PC-3 (cell line): ENCODE data around the gene FAM149A. TPM values are rescaled to one million over a fixed set of nuclear protein-coding genes. Genes with fewer than 3 reads are reported as not detected.

Experiments used
- ATAC-seq: fragments of 200-7000 bp; cut with Tn5 transposase; 2 replicates; pipeline ENCODE4 v1.9.1; 2020; ENCODE audit warnings: mild to moderate bottlenecking, moderate library complexity
- BruUV-seq: library from RNA; stranded (reverse); fragments of 400-500 nt; replicated peaks from 2 replicates; lab custom pipeline; 2021; lab: Mats Ljungman, UMichigan
- CTCF ChIA-PET: fragments of 300-600 bp; sonication (Branson Sonifier 250); formaldehyde crosslinking; loops from one replicate; lab custom pipeline; 2022; ENCODE audit warnings: antibody characterized with exemption; lab: Charles Lee
- POLR2A ChIA-PET: fragments of 300-600 bp; sonication (Branson Sonifier 250); formaldehyde crosslinking; loops from one replicate; lab custom pipeline; 2022; ENCODE audit warnings: antibody characterized with exemption; ENCODE audit not compliant: unreplicated experiment; lab: Charles Lee
- DNase-seq: peaks from one replicate; pipeline ENCODE4 v3.0.0-alpha.2; 2015
- H2AFZ ChIP-seq: fragments of 300-600 bp; sonication (generic); 2 replicates; pipeline ENCODE4 v1.6.0; 2016; ENCODE audit warnings: antibody characterized with exemption, low read length
- H3F3A ChIP-seq: fragments of 300-600 bp; sonication (generic); one replicate; pipeline ENCODE4 v1.6.0; 2017; ENCODE audit warnings: antibody characterized with exemption, low read length, control low read depth, mild to moderate bottlenecking; ENCODE audit not compliant: unreplicated experiment
- H3K27ac ChIP-seq: fragments of 300-600 bp; sonication (generic); 2 replicates; pipeline ENCODE4 v1.5.1; 2016; ENCODE audit warnings: mild to moderate bottlenecking, low read length
- H3K27me3 ChIP-seq: fragments of 300-600 bp; sonication (generic); 2 replicates; pipeline ENCODE4 v1.6.1; 2016; ENCODE audit warnings: low read length, mixed read lengths
- H3K36me3 ChIP-seq: fragments of 300-600 bp; sonication (generic); 2 replicates; pipeline ENCODE4 v1.6.1; 2016; ENCODE audit warnings: low read depth, mixed run types, low read length, mixed read lengths
- H3K4me1 ChIP-seq: fragments of 300-600 bp; sonication (generic); 2 replicates; pipeline ENCODE4 v1.5.1; 2016; ENCODE audit warnings: low read length; ENCODE audit not compliant: insufficient read depth
- H3K4me2 ChIP-seq: fragments of 300-600 bp; sonication (generic); 2 replicates; pipeline ENCODE4 v1.6.0; 2016; ENCODE audit warnings: low read length
- H3K4me3 ChIP-seq: fragments of 300-600 bp; sonication (generic); 2 replicates; pipeline ENCODE4 v1.5.1; 2016; ENCODE audit warnings: mild to moderate bottlenecking, low read length, mixed read lengths
- H3K79me2 ChIP-seq: fragments of 300-600 bp; sonication (generic); 2 replicates; pipeline ENCODE4 v1.6.1; 2017; ENCODE audit warnings: low read length, mixed read lengths
- H3K9ac ChIP-seq: fragments of 300-600 bp; sonication (generic); 2 replicates; pipeline ENCODE4 v1.6.0; 2016; ENCODE audit warnings: mild to moderate bottlenecking, low read length
- H3K9me2 ChIP-seq: fragments of 300-600 bp; sonication (generic); replicated peaks from 2 replicates; pipeline ENCODE4 v1.6.1; 2016; ENCODE audit warnings: mixed run types, low read length, mixed read lengths
- H3K9me3 ChIP-seq: fragments of 300-600 bp; sonication (generic); 2 replicates; pipeline ENCODE4 v1.6.1; 2016; ENCODE audit warnings: low read length, mixed read lengths
- H4K20me1 ChIP-seq: fragments of 300-600 bp; sonication (generic); 2 replicates; pipeline ENCODE4 v1.6.1; 2016; ENCODE audit warnings: low read length, mixed read lengths
- EZH2 ChIP-seq: fragments of 300-600 bp; sonication (generic); IDR thresholded peaks from one replicate; pipeline ENCODE4 v1.6.1; 2017; ENCODE audit warnings: antibody characterized with exemption, mild to moderate bottlenecking, low read length; ENCODE audit not compliant: unreplicated experiment
- EZH2phosphoT487 ChIP-seq: fragments of 300-600 bp; sonication (generic); IDR thresholded peaks from 2 replicates; pipeline ENCODE4 v1.6.1; 2018; ENCODE audit warnings: mild to moderate bottlenecking, antibody characterized with exemption, low read length, borderline replicate concordance
- intact Hi-C: fragments of 100-400 bp; cut with micrococcal nuclease; formaldehyde crosslinking; loops from 2 replicates; pipeline ENCODE4 v1.9.0; 2023
- total RNA-seq: library from RNA; depleted of rRNA; stranded (reverse); fragments of >200 nt; gene quantifications from 2 replicates; pipeline ENCODE4 v1.2.3, GENCODE V29; 2014
- TF ChIP-seq, protein P1 (sequence below): fragments of 300-600 bp; sonication (generic); conservative IDR thresholded peaks from 2 replicates; pipeline ENCODE4 v1.5.1; 2017; ENCODE audit warnings: antibody characterized with exemption, low read depth, mild to moderate bottlenecking, low read length

The FAM149A gene
- total RNA-seq, 1 experiment from 2014 or later = 0.22 TPM

DNA sequence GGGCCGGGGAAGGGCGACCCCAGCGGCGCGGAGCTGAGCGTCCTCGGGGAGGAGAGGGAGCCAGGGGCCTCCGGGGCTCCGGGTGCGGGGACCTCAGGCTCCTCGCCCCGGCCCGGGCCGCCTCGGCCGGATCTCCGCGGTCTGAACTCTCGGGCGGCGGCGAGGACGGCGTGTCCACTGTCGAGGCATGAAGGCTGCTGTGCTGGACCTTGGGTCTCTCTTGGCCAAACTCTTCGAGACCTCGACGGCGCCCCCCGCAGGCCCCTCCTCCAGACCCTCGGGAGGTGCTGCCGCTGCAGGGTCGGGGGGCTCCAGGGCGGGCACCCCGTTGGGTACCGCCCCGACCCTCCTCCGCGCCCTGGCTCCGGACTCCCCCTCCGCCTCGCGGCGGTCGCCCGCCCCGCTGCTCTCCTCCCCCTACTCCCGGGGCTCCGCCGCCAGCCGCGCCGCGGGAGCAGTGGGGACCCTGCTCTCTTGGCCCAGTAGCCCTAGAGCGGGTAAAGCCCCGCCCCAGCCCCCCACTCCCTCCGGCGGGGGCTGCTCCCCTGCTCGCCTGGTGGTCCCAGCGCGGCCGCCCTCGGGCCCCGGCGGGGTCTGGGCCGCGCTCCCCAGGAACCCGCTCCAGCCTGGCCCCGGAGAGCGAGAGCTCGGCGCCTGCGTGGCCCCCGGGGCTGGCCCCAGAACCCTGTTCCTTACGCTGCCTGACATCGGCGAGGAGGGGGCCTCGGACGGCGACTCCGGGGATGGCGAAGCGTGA, 564 bp downstream of the FAM149A start:
- ChIA-PET CTCF (no interaction called here), POLR2A (no interaction called here)
- H3K9me2 ChIP-seq = no peaks in the 10 kb centered on the region
- no peak overlapping the region for H3K27ac ChIP-seq
- no peaks in the 10 kb centered on the region for H3K4me1 ChIP-seq
- intact Hi-C loops = no loop called here
- DNase-seq (no peak), ATAC-seq (no peak)
- H3K79me2 ChIP-seq = no peaks in the 10 kb centered on the region
- peaks cover 60% of the 10 kb centered on the region for H3K27me3 ChIP-seq
- H2AFZ ChIP-seq = no peak overlapping the region
- no peaks in the 10 kb centered on the region for H3F3A ChIP-seq
- TF ChIP-seq EZH2 (peak; percentile 78), EZH2phosphoT487 (peak; percentile 17; the same call in 1 of the 2 replicates)
- TF ChIP-seq, protein P1, sequence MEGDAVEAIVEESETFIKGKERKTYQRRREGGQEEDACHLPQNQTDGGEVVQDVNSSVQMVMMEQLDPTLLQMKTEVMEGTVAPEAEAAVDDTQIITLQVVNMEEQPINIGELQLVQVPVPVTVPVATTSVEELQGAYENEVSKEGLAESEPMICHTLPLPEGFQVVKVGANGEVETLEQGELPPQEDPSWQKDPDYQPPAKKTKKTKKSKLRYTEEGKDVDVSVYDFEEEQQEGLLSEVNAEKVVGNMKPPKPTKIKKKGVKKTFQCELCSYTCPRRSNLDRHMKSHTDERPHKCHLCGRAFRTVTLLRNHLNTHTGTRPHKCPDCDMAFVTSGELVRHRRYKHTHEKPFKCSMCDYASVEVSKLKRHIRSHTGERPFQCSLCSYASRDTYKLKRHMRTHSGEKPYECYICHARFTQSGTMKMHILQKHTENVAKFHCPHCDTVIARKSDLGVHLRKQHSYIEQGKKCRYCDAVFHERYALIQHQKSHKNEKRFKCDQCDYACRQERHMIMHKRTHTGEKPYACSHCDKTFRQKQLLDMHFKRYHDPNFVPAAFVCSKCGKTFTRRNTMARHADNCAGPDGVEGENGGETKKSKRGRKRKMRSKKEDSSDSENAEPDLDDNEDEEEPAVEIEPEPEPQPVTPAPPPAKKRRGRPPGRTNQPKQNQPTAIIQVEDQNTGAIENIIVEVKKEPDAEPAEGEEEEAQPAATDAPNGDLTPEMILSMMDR = no peak
- H3K36me3 ChIP-seq = no peaks in the 10 kb centered on the region
- no peak overlapping the region for H3K4me3 ChIP-seq
- H3K9ac ChIP-seq = no peak overlapping the region
- no peaks in the 10 kb centered on the region for H3K9me3 ChIP-seq
- no TSS peak for BruUV-seq
- no peaks in the 10 kb centered on the region for H4K20me1 ChIP-seq
- no peak overlapping the region for H3K4me2 ChIP-seq

DNA sequence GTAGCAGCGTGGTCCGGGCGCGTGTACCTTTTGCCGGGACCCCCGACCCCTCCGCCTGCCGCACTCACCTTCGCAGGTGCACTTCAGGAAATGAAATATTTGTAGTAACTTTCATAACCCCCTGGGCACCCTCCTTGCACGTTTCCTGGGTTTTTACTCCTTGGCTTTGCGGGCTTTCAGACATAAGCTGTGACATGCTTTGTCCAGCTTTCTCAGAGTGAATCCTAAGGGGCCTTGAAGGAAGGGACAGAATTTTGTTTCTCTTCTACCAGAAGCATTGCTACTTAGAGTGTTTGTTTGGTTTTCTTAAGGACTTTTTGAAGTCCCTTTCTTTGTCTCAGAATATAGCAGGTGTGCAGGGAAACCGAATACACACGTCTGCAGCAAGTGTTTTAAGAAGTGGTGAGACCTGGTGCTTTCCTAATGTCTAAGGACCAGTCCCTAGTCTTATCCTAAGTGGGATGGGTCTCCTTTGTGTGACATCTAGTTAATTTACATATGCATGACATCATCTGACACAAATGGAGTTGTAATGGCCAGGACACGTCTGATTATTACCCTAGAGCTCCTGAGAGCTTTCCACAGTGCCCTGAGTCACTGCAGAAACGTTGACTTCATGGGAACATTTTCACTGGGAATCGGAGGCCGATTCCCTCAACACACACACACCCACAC, 1.3 kb downstream of the FAM149A start:
- ATAC-seq = no peak

DNA sequence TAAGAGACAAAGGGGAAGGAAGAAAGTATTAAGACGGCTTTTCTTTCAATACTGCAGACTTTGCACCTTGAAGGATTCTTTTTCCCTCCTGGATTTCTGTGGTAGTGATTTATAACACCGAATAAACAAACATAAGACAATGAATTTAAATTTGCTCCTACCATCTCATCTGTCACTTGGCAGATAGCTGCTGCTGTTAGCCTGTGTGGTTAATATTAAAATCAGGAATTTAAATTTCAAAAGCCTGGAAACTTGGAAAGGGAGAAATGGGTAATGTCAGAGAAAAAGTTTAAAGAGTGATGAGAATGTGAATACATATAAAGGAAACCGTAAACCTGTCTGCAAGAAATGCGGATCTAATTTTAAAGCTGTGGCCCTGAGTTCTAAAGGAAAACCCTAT, 3.4 kb downstream of the FAM149A start:
- BruUV-seq = no TSS peak
- intact Hi-C loops = no loop called here
- Histone ChIP-seq H3K27me3 (peaks cover 60% of the 10 kb centered on the region), H3K4me1 (no peaks in the 10 kb centered on the region), H3K27ac (no peak overlapping the region), H3K9me3 (no peaks in the 10 kb centered on the region), H2AFZ (no peak overlapping the region), H3F3A (no peaks in the 10 kb centered on the region), H3K79me2 (no peaks in the 10 kb centered on the region), H3K36me3 (no peaks in the 10 kb centered on the region), H3K9me2 (no peaks in the 10 kb centered on the region), H3K4me2 (no peak overlapping the region), H4K20me1 (no peaks in the 10 kb centered on the region), H3K4me3 (no peak overlapping the region), H3K9ac (no peak overlapping the region)
- POLR2A ChIA-PET = no interaction called here
- TF ChIP-seq EZH2phosphoT487 = no peak
- TF ChIP-seq EZH2 = no peak
- TF ChIP-seq, protein P1 = no peak
- ATAC-seq (no peak), DNase-seq (no peak)
- CTCF ChIA-PET = no interaction called here

More for the DNA sequence above, 1.3 kb downstream of the FAM149A start:
- Histone ChIP-seq H3K9me3 (no peaks in the 10 kb centered on the region), H3K27ac (no peak overlapping the region), H3K36me3 (no peaks in the 10 kb centered on the region), H4K20me1 (no peaks in the 10 kb centered on the region), H3K9me2 (no peaks in the 10 kb centered on the region), H3F3A (no peaks in the 10 kb centered on the region), H3K4me2 (no peak overlapping the region), H3K27me3 (peaks cover 60% of the 10 kb centered on the region), H3K79me2 (no peaks in the 10 kb centered on the region), H3K4me1 (no peaks in the 10 kb centered on the region), H3K9ac (no peak overlapping the region), H3K4me3 (no peak overlapping the region), H2AFZ (no peak overlapping the region)
- ChIA-PET CTCF (no interaction called here), POLR2A (no interaction called here)
- no peak for TF ChIP-seq EZH2phosphoT487
- TF ChIP-seq EZH2 = peak; percentile 55
- intact Hi-C loops = no loop called here
- BruUV-seq = no TSS peak
- no peak for DNase-seq
